ENCODE data around the gene KCNJ4.
"Not testable (repeated sequence)": the region's sequence is repeated elsewhere in the genome, so short reads cannot be mapped to it uniquely, and the experiment has no call there.

Gene KCNJ4

DNA sequence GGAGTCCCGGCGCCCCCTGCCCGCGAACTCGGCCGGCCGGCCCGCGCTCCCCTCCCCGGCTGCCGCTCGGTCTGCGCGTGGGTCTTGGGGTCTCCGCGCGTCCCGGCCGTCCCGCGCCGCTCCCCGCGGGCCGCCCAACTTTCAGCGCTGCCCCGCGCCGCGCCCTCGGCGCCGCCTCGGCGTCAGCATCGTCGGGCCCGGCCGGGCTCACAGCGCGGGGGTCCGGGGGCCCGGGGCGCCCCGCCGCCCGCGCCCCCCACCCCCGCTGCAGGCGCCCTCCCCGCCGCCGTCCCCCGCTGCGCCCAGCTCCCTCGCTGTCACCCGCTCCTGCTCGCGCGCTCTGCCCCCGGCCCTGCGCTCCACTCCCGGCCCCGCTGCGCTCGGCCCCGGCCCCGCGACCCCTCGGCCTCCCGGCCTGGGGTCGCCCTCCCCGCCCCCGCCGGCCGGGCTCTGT is at the start of gene KCNJ4:
Gene KCNJ4, minus strand, starts transcription at position 124 of the 454 bp plus-strand sequence. CDS start 27,067 bp downstream, outside the sequence.
- no peak for DNase-seq

DNA sequence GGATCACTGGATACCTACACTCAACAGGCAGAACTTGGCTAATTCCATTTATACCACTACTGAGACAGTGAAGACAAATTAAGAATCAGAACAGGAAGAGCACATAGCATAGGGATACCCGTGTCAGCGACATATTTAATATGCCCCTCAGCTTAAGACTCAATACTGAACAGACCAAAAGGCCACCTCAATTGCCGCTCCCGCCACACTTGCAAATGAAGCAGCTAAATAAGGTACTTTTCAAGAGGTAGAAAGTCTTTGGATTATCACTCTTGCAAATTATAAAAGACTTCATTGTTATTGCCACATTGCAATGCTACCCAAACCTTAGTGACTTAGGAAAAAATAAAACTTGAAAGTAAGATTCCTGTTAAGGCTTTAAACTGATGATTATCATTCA is 48.0 kb upstream of the KCNJ4 start:
- DNase-seq: no peak

DNA sequence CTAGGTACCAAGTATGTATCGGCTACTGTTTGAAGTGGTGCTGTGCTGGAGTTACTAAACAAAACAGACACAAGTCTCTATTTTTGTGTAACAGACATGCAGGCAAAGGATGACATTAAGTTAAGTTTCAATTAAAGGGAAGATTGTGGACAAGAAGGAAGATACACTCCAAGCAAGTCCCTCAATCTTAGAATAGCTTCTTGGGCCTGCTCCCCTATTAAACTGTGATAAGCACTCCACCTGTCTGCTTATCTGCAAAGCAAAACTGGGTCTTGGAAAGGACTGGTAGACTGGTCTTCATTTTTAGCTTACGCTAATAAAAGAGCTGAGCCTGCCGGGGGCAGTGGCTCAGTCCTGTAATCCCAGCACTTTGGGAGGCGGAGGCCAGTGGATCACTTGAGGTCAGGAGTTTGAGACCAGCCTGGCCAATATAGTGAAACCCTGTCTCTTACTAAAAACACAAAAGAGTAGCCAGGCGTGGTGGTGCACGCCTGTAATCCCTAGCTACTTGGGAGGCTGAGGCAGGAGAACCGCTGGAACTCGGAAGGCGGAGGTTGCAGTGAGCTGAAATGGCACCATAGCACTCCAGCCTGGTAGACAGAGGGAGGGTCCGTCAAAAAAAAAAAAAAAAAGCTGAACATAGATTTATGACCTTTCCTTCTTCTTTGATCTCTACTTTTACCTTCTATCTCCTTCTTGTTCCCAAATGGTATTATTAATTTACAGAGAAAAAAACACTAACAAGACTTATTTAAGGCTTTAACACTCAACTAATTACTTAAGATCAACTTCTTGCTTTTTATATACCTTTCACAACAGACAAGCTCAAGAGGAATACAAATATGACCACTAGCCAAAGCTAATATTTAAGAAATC is 47.0 kb upstream of the KCNJ4 start:
- no peak for DNase-seq

DNA sequence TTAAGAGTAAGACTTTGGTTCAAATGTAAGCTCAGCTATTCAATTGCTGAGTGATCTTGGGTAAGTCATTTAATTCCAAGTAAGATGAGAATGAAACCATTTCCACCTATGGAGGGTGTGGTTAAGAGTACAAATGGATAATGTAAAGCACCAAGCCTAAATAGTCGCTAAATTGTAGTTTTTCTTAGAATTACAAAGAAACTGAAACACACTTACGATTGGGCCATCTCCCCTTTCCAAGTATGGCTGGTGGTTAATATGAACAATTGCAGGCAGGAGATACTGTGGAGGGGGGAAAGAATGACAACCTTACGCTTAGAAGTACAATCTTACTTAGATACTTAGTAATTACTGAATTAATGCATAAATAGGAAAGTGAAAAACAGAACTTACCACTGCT is 42.9 kb upstream of the KCNJ4 start:
- no peak for DNase-seq

DNA sequence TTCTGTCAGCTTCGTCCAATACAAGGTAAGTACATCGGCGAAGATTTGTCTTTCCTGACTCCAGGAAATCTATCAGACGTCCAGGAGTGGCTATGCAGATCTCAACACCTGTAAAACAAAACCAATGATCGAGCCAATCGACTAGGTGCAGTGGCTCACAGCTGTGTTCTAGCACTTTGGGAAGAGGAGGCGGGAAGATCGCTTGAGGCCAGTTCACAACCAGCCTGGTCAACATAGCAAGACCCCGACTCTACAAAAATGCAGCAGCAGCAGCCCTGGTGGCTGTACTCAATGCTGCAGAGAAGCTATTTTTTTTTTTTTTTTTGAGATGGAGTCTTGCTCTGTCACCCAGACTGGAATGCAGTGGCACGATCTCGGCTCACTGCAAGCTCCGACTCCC is 39.9 kb upstream of the KCNJ4 start:
- DNase-seq: no peak

DNA sequence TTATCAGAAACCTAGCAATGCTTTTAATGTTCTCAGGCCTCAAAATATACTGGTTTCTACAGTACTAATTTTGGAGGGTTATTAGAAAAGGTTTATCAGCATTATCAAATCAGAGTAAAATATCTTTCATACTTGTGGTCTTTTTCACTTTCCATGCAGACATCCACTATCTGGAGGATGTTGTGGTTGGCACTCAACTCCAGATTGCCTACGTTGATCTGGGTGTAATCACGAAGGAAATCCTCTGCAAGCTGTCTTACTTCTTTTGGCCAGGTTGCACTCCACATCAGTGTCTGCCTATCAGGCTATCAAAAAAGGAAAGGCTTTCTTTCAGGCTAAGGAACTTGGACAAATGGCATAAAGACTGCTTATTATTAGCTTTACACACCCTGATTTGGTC is 39.5 kb upstream of the KCNJ4 start:
- DNase-seq: no peak

DNA sequence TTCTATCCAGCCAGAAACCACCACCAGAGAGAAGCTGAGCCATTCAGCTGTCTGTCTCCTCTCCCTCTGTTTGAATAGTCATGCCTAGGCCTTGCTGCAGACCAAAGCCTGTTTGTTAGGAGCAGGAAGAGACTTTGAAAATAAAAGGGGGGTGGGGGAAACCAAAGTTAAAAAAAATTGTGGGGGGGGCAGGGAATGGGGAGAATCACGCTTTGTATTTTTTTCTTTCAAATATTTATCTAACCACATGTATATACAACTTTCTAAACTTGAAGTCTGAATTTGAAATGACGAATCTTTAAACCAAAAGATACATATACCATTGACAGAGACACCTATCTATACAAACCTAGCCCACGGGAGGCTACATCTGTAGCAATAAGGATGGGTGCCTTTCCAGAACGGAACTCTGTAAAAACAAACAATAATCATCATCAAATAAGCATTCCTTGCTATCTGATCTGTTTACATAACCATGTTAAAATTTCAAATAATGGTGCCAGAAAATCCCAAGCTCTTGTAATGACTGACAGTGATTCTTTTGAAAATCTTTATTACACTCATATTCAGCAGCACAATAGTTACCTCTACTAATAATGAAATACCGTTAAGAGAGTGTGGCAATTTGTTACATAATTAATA is 36.8 kb upstream of the KCNJ4 start:
- DNase-seq: no peak

DNA sequence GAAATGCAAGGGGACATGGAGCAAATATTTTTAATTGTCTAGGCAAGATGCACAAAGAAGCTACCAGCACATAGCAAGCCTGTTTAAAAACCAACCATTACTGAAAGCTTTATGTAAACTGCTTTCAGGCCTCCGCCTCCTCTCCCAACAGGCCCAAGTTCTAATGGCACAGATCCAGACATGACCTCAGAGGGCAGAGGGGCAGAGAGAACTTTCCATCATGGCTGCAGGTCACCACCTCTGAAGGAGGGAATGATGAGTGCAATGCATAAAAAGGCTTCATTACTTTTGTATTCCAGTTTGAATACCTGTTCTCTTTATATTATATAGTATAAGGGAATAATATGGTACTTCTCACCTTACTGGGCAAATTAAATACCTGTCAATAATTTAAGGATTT is 35.9 kb upstream of the KCNJ4 start:
- no peak for DNase-seq

DNA sequence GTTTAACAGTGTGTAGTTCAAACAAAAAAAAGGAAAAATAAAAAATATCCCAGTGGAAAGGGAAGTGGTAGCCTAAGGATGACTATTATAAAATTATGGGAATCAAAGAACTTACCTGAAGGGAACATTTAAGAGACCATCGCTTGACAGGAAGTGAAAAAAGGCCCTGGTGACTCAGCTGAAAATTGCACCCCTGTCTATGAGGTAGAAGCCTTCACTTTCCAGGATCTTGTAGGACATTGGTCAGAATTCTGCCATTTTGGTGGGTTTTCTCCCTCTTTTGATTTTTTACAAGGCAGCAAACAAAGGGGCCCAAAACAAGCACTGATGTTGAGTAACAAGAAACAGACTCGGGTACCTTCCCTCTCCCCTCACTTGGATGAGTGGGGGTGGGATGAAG is 35.5 kb upstream of the KCNJ4 start:
- no peak for DNase-seq

DNA sequence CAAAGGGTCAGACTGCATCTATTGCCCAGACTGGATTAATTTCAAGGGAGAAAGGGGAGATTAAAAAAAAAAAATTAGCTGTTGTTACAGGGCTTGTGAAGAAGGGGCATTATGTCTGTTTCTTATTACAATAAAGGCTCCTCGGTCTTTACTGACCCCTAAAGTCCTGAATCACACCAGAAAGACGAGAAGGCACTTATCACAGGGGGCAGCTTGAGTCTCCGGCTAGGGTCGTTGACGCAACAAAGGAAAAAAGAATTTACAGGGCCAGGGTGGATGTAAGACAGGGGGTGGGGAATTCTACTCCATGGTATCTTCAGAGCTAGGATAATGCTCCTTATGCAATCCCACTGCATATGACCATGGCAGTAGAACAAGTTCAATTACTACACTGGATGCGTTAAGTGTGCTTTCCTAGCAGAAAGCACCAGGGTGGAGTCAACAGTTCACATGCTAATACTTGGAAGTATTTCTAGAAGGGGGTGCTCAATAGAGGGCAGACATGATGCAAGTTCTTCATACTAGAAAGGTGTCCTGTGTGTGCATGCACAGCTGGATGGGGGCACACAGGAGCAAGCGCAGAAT is 34.7 kb upstream of the KCNJ4 start:
- DNase-seq: no peak

DNA sequence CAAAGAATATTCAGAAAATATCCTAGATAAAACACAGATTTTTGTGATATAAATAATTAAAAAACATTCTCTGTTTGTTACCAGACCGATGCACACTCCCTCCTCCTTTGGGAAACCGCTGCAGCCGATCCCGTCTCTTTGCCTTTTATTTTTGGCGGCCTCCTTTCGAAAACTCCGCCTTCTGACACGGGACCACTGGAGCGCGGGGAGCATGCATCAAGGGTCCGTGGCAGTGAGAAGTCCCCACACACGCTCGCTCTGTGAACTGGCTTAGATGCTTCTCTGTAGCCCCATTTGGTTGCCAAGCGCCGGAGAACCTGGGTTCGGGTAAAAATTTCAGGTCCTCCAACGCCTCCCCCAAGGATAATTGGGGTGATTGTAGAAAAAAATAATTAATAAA is 34.1 kb upstream of the KCNJ4 start:
- DNase-seq: no peak

DNA sequence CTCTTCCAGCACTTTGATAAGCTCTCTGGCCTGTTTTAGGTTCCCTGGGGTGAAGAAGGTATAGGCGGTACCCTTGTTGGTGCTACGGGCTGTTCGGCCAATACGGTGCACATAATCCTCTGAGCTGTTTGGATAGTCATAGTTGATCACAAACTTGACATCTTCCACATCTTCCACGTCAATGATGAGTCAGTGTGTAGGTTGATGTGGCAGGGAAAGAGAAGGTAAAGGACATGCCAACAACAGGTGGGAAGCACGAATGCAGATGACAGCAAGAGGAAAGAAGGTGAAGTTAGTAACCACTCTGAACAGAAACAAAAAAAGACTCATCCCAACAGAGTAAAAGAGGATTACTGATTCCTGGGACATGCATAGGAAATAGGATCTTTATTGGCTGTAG is 32.9 kb upstream of the KCNJ4 start:
- DNase-seq: no peak

DNA sequence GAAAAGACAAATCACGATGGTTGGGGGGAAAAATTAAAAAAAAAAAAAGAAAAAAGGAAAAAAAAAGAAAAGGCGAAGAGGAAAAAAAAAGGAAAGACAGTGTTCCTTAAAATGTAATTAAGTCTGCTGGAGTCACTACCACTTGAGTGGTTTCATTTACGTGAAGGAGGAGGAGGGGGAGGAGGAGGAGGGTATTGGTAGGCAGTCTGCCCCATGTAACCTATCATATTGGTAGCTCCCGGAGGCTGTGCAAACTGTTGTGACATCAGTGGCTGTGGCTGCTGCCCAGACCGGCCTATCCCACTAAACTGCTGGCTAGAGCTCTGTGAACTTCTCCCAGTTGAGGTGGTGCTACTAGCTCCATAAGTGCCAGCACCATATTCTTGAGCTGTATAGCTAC is 30.8 kb upstream of the KCNJ4 start:
- no peak for DNase-seq

DNA sequence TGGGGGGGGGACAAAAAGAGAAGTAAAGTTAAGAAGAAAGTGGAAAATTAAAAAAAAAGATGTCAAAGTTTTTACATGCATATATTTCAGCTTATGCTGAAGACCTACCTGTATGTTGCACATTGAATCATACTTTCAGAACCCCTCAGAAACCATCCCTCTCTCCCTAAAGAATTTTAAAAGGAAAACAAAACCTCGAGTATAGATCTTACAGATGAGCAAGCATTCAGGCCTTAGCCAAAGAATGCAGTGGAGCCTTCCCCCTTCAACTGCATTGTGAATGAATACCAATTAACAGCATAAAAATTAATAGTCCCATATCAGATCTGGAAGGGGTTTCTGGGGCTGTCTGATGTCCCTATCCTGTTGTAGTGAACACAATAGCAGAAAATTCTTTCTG is 29.2 kb upstream of the KCNJ4 start:
- no peak for DNase-seq

DNA sequence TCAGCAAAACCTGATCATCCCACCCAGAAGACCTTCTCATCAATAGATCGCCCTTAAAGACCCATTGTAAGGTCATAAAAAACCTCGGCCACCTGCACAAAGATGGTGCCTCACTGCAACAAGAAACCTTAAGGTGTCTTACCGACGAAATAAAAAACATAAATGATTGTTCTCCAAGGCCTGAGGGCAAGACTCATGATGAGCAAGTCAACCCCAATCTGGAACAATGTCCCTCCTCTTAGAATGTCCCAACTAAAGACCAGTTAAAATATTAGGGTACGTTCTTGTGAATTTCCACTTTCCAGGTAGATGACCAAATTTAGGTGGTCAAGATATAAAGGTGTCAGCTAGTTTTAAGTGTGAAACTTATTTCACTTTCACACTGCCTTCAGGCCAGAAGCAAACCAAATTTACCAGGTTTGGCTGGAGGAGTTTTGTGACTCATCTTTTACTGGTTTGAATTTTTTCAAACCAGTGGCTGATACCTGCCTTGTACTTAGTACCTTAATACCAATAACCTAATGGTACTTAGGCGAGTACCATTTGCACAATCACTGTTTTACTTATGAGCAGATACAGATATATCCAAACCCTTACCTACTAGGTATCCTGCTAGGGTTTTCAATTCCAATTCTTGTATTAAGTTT is 27.8 kb upstream of the KCNJ4 start:
- no peak for DNase-seq

DNA sequence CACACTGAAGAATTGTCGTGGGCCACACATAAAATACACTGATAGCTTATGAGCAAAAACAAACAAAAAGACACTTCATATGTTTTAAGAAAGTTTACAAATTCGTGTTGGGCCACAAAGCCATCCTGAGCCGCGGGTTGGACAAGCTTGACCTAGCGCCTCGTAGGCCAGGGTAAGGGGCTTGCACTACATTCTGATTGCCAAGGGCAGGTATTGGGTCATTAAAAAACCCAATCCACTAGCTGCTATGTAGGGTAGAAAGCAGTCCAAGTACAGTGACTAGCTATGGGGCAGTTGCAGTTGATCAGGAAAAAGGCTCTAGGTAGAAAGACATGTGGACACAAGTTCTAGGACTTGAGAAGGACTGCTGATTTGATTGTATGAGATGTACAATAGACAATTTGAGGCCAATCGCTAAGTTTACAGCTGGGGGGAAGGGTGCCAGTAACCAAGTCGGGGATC is 26.9 kb upstream of the KCNJ4 start:
- no peak for DNase-seq

DNA sequence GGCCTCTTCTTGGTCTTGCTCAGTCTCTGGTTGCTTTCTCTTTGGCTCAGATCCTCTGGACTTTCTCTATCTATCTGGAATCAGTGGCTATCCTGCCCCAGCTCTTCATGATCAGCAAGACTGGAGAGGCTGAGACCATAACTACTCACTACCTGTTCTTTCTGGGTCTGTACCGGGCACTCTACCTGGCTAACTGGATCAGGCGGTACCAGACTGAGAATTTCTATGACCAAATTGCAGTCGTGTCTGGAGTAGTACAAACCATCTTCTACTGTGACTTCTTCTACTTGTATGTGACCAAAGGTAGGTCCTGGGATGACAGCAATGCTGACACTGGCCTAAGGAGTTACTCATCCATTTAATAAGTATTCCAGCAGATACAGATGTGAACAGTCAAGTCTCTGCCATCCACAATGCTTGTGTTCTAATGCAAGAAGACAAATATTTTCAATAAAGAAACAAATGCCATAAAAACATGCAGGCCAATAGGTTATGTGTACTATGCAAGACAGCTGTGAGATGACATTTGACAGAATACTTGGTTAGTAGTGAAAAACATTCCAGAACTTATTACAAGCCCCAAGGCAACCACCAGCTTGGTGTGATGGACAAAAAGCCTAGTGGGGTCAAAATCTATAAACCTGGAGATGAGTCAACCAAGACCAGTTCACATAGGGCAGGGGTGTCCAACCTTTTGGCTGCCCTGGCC is 26.3 kb upstream of the KCNJ4 start:
- DNase-seq: no peak

DNA sequence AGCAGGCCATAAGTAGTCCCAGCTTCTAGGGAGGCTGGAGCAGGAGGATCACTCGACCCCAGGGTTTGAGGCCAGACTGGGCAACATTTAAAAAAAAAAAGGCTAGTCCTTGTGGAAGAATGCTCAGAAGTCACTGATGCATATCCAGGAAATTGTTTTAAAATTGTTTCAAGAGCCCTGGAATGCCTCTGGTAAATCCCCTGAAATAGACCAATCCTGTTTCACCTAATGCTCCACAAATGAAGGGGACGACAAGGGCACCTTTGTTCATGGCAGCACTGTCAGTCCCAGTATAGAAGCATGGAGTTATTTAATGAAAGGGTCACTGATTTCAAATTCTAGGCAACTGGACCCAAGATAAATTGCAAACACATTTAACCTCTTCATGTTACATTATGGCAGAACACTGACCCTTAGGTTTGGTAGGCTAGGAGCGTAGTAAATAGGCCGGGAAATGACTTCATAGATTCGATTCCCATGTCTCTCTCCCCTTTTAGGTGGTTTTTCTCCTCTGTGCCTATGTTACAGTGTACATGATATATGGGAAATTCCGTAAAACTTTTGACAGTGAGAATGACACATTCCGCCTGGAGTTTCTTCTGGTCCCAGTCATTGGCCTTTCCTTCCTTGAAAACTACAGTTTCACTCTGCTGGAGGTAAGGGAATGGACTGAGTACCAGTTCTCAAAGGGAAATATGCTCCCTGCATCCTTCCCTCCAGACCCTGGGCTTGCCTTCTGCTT is 24.3 kb upstream of the KCNJ4 start:
- DNase-seq: no peak

DNA sequence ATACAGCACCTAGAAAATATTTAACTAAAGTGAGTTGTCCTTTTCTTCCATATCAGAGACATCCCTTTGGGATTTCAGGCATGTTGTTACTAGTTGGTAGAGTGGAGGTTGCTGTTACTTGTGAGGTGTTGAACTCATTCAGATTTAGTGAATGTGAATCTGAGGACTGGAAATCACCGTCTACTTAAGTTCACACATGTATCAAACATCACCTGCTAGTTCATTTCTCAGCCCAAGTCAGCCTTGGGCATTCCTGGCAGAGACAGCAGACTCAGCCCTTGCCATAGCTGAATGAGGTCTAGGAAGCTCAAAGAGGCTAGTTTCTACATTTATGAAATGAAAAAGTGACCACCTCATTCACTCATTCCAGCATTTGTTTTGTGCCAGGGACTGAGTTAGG is 22.6 kb upstream of the KCNJ4 start:
- DNase-seq: no peak

DNA sequence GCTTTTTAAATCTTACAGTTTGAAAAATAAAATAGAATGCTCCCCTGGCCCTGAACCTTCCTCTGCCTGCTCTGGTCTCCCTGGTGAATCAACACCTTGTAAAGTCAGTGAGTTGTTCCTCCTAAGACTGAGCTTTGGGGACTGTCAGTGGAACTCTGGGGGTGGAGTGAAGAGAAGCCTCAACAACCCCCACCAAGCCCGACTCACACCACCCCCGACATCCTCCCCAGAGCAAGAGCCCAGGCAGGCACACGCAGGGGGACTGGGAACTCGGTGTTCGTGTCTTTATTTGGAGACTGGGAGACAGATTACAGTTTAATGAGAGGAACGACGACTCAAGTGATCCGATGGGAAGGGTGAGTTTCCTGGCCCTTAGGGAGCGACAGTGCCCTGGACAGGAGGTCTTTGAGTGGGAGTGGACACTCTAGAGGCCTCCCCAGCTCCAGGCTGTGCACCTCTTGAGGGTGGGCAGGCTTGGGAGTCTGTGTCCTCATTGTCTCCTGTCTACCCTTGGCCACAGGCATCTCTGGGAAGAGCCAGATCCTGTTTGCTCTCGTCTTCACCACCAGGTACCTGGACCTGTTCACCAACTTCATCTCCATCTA is 19.1 kb upstream of the KCNJ4 start:
- no peak for DNase-seq

DNA sequence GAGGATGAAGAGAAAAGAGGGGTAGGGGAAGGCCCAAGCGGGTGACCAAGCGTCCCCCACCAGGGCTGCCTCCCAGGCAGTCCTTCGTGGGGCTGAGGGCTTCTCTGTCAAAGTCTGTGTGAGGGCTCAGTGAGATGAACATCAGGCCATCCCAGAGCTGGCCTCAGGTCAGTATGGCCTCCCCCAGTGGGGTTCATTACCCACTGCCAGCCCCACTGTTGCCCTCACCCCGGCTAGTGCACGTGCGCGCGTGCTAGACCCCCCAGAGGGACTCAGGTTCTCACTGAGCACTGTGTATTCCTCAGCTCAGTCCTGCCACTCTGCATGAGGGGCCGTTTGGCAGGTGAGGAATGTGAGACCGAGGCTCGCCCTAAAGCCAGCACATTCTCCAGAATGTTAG is 16.2 kb upstream of the KCNJ4 start:
- DNase-seq: no peak

DNA sequence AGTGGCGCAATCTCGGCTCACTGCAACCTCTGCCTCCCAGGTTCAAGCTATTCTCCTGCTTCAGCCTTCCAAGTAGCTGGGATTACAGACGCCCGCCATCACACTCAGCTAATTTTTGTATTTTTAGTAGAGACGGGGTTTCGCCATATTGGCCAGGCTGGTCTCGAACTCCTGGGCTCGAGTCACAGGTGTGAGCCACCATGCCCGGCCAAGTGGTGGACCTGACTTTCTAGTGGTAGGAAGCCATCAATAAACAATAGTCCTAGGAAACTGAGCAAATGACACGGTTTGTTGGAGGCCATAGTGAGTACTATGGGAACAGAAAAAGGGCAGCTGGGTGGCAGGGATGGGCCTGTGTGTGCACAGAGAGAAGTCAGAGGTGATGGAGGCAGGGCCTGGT is 15.2 kb upstream of the KCNJ4 start:
- DNase-seq: not testable (repeated sequence)

Data from DMS79 (cell line).